Measurements from ENCODE around the gene ACER2.

The ACER2 gene

GRCh38 chr9:19464764-19465585 lies 56.2 kb downstream of the ACER2 start:
- TF ChIP-seq CTCF (IDR thresholded peaks at IDR 0.05; ENCODE audit: control extremely low read depth, extremely low read depth, low read depth, missing control alignments), result peak; percentile 81
- peak; percentile 91 for DNase-seq (ENCODE audit: extremely low spot score)
- ChIA-PET CTCF (interaction anchor here (0.6 to 6.6 kb wide), 87 partner anchors 10 to 1937 kb away, joined by 3 to 102 read pairs (median 4); partner anchors contain the start of gene RRAGA), POLR2A (no interaction called here)

GRCh38 chr9:19465586-19466279 lies 56.9 kb downstream of the ACER2 start:
- ChIA-PET CTCF (interaction anchor here (0.6 to 6.6 kb wide), 75 partner anchors 9 to 1937 kb away, joined by 3 to 102 read pairs (median 4); partner anchors contain the start of gene RRAGA), POLR2A (no interaction called here)
- no peak for DNase-seq (ENCODE audit: extremely low spot score)
- TF ChIP-seq CTCF (IDR thresholded peaks at IDR 0.05; ENCODE audit: control extremely low read depth, extremely low read depth, low read depth, missing control alignments), result no peak

- no peak for DNase-seq (ENCODE audit: extremely low spot score)
- ChIA-PET CTCF (interaction anchor here (1.1 to 6.6 kb wide), 7 partner anchors 12 to 1645 kb away, joined by 3 to 102 read pairs (median 9); partner anchors contain the start of gene RRAGA), POLR2A (no interaction called here)
- TF ChIP-seq CTCF (IDR thresholded peaks at IDR 0.05; ENCODE audit: control extremely low read depth, extremely low read depth, low read depth, missing control alignments), result no peak
Measured at GRCh38 chr9:19466280-19466639, 57.5 kb downstream of the ACER2 start.

- no peak for TF ChIP-seq CTCF (IDR thresholded peaks at IDR 0.05; ENCODE audit: control extremely low read depth, extremely low read depth, low read depth, missing control alignments)
- ChIA-PET POLR2A (no interaction called here), CTCF (interaction anchor here (2.7 kb wide), 1 partner anchor 9 kb away, joined by 20 read pairs; no protein-coding TSS in a partner anchor)
- DNase-seq (ENCODE audit: extremely low spot score), result no peak
Measured at GRCh38 chr9:19469271-19469670, 60.5 kb downstream of the ACER2 start.

GRCh38 chr9:19470567-19470966 lies 61.8 kb downstream of the ACER2 start:
- POLR2A ChIA-PET, result no interaction called here

More at GRCh38 chr9:19470567-19470966, 61.8 kb downstream of the ACER2 start:
- no peak for DNase-seq (ENCODE audit: extremely low spot score)
- CTCF ChIA-PET, result interaction anchor here (1.1 to 2.7 kb wide), 5 partner anchors 10 to 422 kb away, joined by 3 to 20 read pairs (median 8); no protein-coding TSS in a partner anchor
- no peak for TF ChIP-seq CTCF (IDR thresholded peaks at IDR 0.05; ENCODE audit: control extremely low read depth, extremely low read depth, low read depth, missing control alignments)

Measured in GM10248 (cell line).